IMR-90 (cell line): ENCODE data around the gene JAKMIP1. TPM values are rescaled to one million over a fixed set of nuclear protein-coding genes. Genes with fewer than 3 reads are reported as not detected.

ENCODE experiments used
- ATAC-seq: fragments of 200-7000 bp; cut with Tn5 transposase; 2 replicates; pipeline ENCODE4 v1.9.1; 2020; ENCODE audit warnings: low read depth, mild to moderate bottlenecking, moderate library complexity
- BruUV-seq: library from RNA; stranded (reverse); fragments of 400-500 nt; replicated peaks from 2 replicates; lab custom pipeline; 2021; lab: Mats Ljungman, UMichigan
- CTCF ChIA-PET: fragments of 300-600 bp; formaldehyde crosslinking; extraction: SDS; loops from one replicate; lab custom pipeline; 2021; ENCODE audit warnings: antibody characterized with exemption; lab: Yijun Ruan, JAX
- POLR2A ChIA-PET: fragments of 300-600 bp; sonication (Branson Sonifier 250); formaldehyde crosslinking; loops from one replicate; lab custom pipeline; 2022; ENCODE audit warnings: antibody characterized with exemption; ENCODE audit not compliant: unreplicated experiment; lab: Charles Lee
- DNase-seq: peaks from one replicate; pipeline ENCODE4 v3.0.0; 2013
- H2AFZ ChIP-seq: replicated peaks from 2 replicates; pipeline ENCODE3; 2013; ENCODE audit warnings: low read length, mild to moderate bottlenecking; ENCODE audit not compliant: poor library complexity
- H2AK5ac ChIP-seq: 2 replicates; pipeline ENCODE4 v1.6.1; 2013; ENCODE audit warnings: low read depth, low read length, inconsistent platforms
- H2AK9ac ChIP-seq: replicated peaks from 2 replicates; pipeline ENCODE3; 2013; ENCODE audit warnings: mild to moderate bottlenecking, low read depth, low read length, moderate library complexity; ENCODE audit not compliant: poor library complexity
- H2BK120ac ChIP-seq: 2 replicates; pipeline ENCODE4 v1.6.1; 2013; ENCODE audit warnings: low read depth, low read length, inconsistent platforms
- H2BK15ac ChIP-seq: 3 replicates; pipeline ENCODE4 v1.6.1; 2013; ENCODE audit warnings: low read depth, low read length, inconsistent platforms
- H2BK20ac ChIP-seq: 2 replicates; pipeline ENCODE4 v1.6.1; 2013; ENCODE audit warnings: low read depth, mild to moderate bottlenecking, inconsistent platforms, low read length, moderate library complexity
- H2BK5ac ChIP-seq: 2 replicates; pipeline ENCODE4 v1.6.1; 2013; ENCODE audit warnings: mild to moderate bottlenecking, low read depth, low read length, inconsistent platforms; ENCODE audit not compliant: poor library complexity, severe bottlenecking
- H3K14ac ChIP-seq: replicated peaks from 2 replicates; pipeline ENCODE4 v1.6.1; 2013; ENCODE audit warnings: low read depth, low read length, inconsistent platforms
- H3K18ac ChIP-seq: 2 replicates; pipeline ENCODE4 v1.6.1; 2013; ENCODE audit warnings: low read depth, low read length, control low read depth
- H3K23ac ChIP-seq: 2 replicates; pipeline ENCODE4 v1.6.1; 2013; ENCODE audit warnings: low read depth, low read length, inconsistent platforms
- H3K27ac ChIP-seq: 2 replicates; pipeline ENCODE4 v1.5.1; 2013; ENCODE audit warnings: mild to moderate bottlenecking, control low read depth, low read length; ENCODE audit not compliant: insufficient read depth
- H3K27me3 ChIP-seq: 2 replicates; pipeline ENCODE4 v1.6.1; 2013; ENCODE audit warnings: low read length; ENCODE audit not compliant: control insufficient read depth, insufficient read depth
- H3K36me3 ChIP-seq: 2 replicates; pipeline ENCODE4 v1.6.1; 2013; ENCODE audit warnings: low read length, mixed read lengths; ENCODE audit not compliant: control insufficient read depth, insufficient read depth
- H3K4ac ChIP-seq: 2 replicates; pipeline ENCODE4 v1.6.1; 2013; ENCODE audit warnings: low read depth, low read length, inconsistent platforms
- H3K4me1 ChIP-seq: 2 replicates; pipeline ENCODE4 v1.6.1; 2013; ENCODE audit warnings: low read length, mixed read lengths; ENCODE audit not compliant: control insufficient read depth, insufficient read depth
- H3K4me2 ChIP-seq: 2 replicates; pipeline ENCODE4 v1.6.1; 2013; ENCODE audit warnings: low read depth, mild to moderate bottlenecking, control low read depth, low read length, moderate library complexity
- H3K4me3 ChIP-seq: 2 replicates; pipeline ENCODE4 v1.5.1; 2013; ENCODE audit warnings: low read depth, mild to moderate bottlenecking, control low read depth, low read length, moderate library complexity; ENCODE audit not compliant: insufficient read depth
- H3K56ac ChIP-seq: 2 replicates; pipeline ENCODE4 v1.6.1; 2013; ENCODE audit warnings: low read length, inconsistent platforms; ENCODE audit not compliant: insufficient read depth; ENCODE audit errors: extremely low read depth
- H3K79me1 ChIP-seq, 2 experiments: 2 replicates each; pipeline ENCODE4 v1.6.1; 2013; ENCODE audit warnings: low read length in 2 of 2, inconsistent platforms in 1 of 2, low read depth in 1 of 2
- H3K9ac ChIP-seq: 2 replicates; pipeline ENCODE4 v1.6.1; 2013; ENCODE audit warnings: low read depth, low read length, control low read depth
- H3K9me1 ChIP-seq: 2 replicates; pipeline ENCODE4 v1.6.1; 2013; ENCODE audit warnings: low read length, inconsistent platforms; ENCODE audit not compliant: insufficient read depth
- H3K9me3 ChIP-seq: 2 replicates; pipeline ENCODE4 v1.6.1; 2013; ENCODE audit warnings: low read length; ENCODE audit not compliant: control insufficient read depth, insufficient read depth
- H4K20me1 ChIP-seq: 2 replicates; pipeline ENCODE4 v1.6.1; 2013; ENCODE audit warnings: low read length, inconsistent platforms; ENCODE audit not compliant: insufficient read depth
- H4K5ac ChIP-seq: 2 replicates; pipeline ENCODE4 v1.6.1; 2013; ENCODE audit warnings: mild to moderate bottlenecking, low read depth, low read length, control low read depth
- H4K8ac ChIP-seq, 2 experiments: 2 replicates each; pipeline ENCODE4 v1.6.1; 2013; ENCODE audit warnings: low read depth in 2 of 2, low read length in 2 of 2, control low read depth in 1 of 2, inconsistent platforms in 1 of 2
- H4K91ac ChIP-seq: 2 replicates; pipeline ENCODE4 v1.6.1; 2013; ENCODE audit warnings: low read depth, low read length, inconsistent platforms; ENCODE audit not compliant: insufficient read depth
- NFE2L2 ChIP-seq: fragments of 150-350 bp; IDR thresholded peaks from 2 replicates; pipeline ENCODE4 v1.6.1; 2016; ENCODE audit warnings: low read depth, mild to moderate bottlenecking, low read length
- RAD21 ChIP-seq: IDR thresholded peaks from 2 replicates; pipeline ENCODE4 v1.6.1; 2012; ENCODE audit warnings: low read length, improper control_type of control experiment
- WGBS, 2 experiments: methylation state at CpG; one replicate each; pipeline versions ENCODE4 v1.1.5 to v1.1.7; 2013; ENCODE audit warnings: missing lambda C conversion rate in 2 of 2; ENCODE audit not compliant: insufficient read length in 1 of 2; ENCODE audit errors: extremely low coverage in 2 of 2; 5-methylcytosine and 5-hydroxymethylcytosine counted together
- dilution Hi-C: fragments of 300-500 bp; cut with HindIII; formaldehyde crosslinking; loops from one replicate; pipeline ENCODE4 v1.14.3; 2018; ENCODE audit warnings: low sequenced_read_pairs; ENCODE audit not compliant: unreplicated experiment
- in situ Hi-C: fragments of 300-500 bp; cut with MboI; formaldehyde crosslinking; loops from 3 replicates; pipeline ENCODE4 v1.14.3; 2019; ENCODE audit warnings: low sequenced_read_pairs, inconsistent platforms, mixed read lengths
- intact Hi-C: fragments of 100-400 bp; cut with micrococcal nuclease; formaldehyde crosslinking; loops from 2 replicates; pipeline ENCODE4 v1.10.0; 2022
- polyA plus RNA-seq, 3 experiments: library from polyadenylated mRNA; depleted of rRNA; stranded (reverse); fragments of >200 nt; gene quantifications; 2 replicates each; pipeline ENCODE4 v1.2.3, GENCODE V29; 2012; ENCODE audit warnings: low replicate concordance in 1 of 3
- total RNA-seq: library from RNA; depleted of rRNA; stranded (reverse); fragments of >200 nt; gene quantifications from 2 replicates; pipeline ENCODE4 v1.2.3, GENCODE V29; 2012

JAKMIP1 gene
- total and polyA plus RNA-seq, 2 of the 4 experiments (the other 2 are of a cell fraction), result not detected

DNA sequence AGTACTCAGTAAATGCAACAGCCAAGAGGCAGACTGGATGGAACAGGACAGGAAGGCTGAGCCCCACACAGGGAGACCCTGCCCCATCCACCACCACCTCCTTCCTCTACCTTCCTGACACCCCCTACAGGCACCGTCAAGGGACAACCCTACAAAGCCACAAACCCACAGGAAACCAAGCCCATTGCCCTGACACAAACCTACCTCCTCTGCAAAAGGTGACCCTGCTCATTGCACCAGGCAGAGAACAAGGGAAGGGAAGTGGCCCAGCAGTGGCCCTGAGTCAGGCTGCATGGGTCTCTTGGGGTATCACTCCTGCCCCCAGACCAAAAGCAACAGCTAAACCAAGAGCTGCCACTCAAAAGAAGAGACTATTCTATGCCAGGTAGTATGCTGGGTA, 21.0 kb downstream of the JAKMIP1 start:
- no peak overlapping the region for H2BK15ac ChIP-seq
- intact Hi-C loops (no loop called here), dilution Hi-C loops (no loop called here), in situ Hi-C loops (no loop called here)
- H3K23ac ChIP-seq, result no peak overlapping the region
- no peaks in the 10 kb centered on the region for H3K27me3 ChIP-seq
- no peak overlapping the region for H3K4ac ChIP-seq
- no peak overlapping the region for H2BK20ac ChIP-seq
- no peak for ATAC-seq
- H2BK5ac ChIP-seq, result no peak overlapping the region
- no peak overlapping the region for H3K27ac ChIP-seq
- H4K91ac ChIP-seq, result no peak overlapping the region
- H3K9me3 ChIP-seq, result peaks cover 4% of the 10 kb centered on the region; the same call in 1 of the 2 replicates
- no peak overlapping the region for H2AK9ac ChIP-seq
- H3K9me1 ChIP-seq, result no peaks in the 10 kb centered on the region
- no TSS peak for BruUV-seq
- no peaks in the 10 kb centered on the region for H4K20me1 ChIP-seq
- H2AFZ ChIP-seq, result no peak overlapping the region
- no CpG with 5 or more reads among the region's 1 CpG for WGBS, 2 experiments
- H3K4me1 ChIP-seq, result no peaks in the 10 kb centered on the region
- H3K56ac ChIP-seq, result no peak overlapping the region
- H3K18ac ChIP-seq, result no peak overlapping the region
- POLR2A ChIA-PET, result no interaction called here
- no peak overlapping the region for H2BK120ac ChIP-seq
- no peak for DNase-seq
- H3K36me3 ChIP-seq, result no peaks in the 10 kb centered on the region
- no peak overlapping the region for H3K4me2 ChIP-seq
- H3K79me1 ChIP-seq, result no peaks in the 10 kb centered on the region
- no peak overlapping the region for H2AK5ac ChIP-seq
- no peak overlapping the region for H3K9ac ChIP-seq
- H4K8ac ChIP-seq, result no peak overlapping the region
- no peak overlapping the region for H4K5ac ChIP-seq
- TF ChIP-seq NFE2L2 (no peak), RAD21 (no peak)
- no peak overlapping the region for H3K14ac ChIP-seq
- H3K4me3 ChIP-seq, result no peak overlapping the region
- CTCF ChIA-PET, result no interaction called here
